ENCODE measurements around the gene RAB28.

RAB28 gene

GRCh38 chr4:13484122-13484748 is at the start of gene RAB28:
TSS of gene RAB28 (minus strand) at chr4:13484340.
- peak; percentile 73 for DNase-seq

GRCh38 chr4:13531625-13531998 is 47.5 kb upstream of the RAB28 start:
- DNase-seq, result no peak

- DNase-seq, result no peak
These were observed 46.9 kb upstream of the RAB28 start for GRCh38 chr4:13530823-13531624.

GRCh38 chr4:13529128-13529919 is 45.2 kb upstream of the RAB28 start:
- no peak for DNase-seq

- DNase-seq, result no peak
These were observed 44.6 kb upstream of the RAB28 start for GRCh38 chr4:13528821-13529127.

GRCh38 chr4:13527981-13528820 is 44.1 kb upstream of the RAB28 start:
- no peak for DNase-seq

- DNase-seq, result no peak
These were observed 43.2 kb upstream of the RAB28 start for GRCh38 chr4:13527192-13527980.

DNA sequence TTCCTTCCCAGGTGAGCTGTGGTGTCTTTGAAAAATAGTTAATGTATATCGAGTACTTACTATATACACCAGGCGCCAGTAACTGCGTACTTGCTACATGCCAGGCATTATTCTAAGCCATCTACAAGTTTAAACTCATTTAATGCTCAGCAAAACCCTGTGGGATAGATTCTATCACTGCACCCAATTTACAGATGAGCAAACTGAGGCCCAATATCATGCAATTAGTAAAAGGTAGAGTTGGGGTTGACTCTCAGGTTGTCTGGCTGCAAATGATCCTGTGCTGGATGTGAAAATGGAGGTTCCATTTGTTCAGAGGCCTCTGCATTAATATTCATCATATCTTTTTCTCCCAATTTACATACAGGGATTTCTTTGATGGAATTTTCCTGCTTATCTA is 42.5 kb upstream of the RAB28 start:
- DNase-seq, result no peak

DNA sequence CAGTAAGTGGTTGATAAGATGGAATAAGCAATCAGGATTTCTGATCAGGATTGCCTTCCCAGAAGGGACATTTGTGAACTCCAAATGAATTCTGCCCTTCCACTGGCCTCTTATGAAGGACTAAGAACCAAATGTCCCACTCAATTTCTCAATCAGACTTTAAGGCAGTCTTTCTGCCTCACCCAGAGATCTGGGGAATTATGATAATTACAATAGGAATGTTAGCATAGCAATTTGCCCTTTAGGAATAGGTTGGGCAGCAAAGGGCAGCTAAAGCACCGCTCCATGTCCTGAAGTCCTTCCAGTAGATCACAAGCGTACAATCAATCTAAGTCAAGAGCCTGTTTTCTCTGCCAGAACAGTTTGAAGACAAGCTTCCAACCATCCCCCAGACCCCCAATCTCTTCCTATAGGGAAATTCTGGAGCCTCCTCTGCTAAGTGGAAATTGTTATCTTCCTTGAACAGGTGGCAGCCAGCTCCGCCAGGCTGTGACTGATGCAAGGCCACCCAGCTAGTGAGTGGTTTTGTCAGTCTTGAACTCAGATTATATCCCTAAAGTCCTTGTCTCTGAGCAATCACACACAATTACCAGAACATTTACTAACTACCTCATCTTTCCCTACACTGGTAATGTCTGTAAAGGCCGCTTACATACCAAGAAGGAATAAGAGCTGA is 41.6 kb upstream of the RAB28 start:
- DNase-seq, result no peak

DNA sequence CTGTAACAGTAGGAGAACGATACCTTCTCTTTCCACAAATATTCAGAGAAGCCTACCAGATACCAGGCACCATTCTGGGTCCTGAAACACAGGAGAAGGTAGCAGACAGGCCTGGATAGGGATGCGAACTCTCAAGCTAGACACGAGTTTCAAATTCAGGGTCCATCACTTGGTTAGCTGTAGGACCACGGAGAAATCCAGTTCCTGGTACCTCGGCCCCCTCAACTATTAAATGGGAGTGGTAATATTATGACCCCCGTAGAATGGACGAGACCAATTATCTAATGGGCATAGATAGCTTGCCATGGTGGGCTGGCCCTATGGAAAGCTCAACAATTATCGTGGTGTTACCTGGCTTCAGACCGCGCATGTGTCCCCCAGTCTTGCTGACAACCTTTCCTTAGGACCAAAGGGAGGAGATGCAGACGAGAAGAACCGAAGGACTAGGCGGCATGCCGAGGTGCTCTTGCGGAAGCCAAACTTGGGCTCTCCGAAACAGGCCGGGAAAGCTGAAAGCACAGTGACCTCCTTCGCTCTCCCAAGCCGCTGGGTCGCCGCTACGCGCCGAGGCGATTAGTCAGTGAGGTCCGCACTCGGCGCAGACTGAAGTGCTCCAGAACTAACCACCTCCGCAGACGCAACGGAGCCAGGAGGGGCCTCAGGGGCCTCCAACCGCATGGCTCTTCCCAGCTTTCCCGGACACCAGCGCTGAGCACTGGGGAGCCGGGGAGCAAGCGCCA is 40.5 kb upstream of the RAB28 start:
- no peak for DNase-seq

DNA sequence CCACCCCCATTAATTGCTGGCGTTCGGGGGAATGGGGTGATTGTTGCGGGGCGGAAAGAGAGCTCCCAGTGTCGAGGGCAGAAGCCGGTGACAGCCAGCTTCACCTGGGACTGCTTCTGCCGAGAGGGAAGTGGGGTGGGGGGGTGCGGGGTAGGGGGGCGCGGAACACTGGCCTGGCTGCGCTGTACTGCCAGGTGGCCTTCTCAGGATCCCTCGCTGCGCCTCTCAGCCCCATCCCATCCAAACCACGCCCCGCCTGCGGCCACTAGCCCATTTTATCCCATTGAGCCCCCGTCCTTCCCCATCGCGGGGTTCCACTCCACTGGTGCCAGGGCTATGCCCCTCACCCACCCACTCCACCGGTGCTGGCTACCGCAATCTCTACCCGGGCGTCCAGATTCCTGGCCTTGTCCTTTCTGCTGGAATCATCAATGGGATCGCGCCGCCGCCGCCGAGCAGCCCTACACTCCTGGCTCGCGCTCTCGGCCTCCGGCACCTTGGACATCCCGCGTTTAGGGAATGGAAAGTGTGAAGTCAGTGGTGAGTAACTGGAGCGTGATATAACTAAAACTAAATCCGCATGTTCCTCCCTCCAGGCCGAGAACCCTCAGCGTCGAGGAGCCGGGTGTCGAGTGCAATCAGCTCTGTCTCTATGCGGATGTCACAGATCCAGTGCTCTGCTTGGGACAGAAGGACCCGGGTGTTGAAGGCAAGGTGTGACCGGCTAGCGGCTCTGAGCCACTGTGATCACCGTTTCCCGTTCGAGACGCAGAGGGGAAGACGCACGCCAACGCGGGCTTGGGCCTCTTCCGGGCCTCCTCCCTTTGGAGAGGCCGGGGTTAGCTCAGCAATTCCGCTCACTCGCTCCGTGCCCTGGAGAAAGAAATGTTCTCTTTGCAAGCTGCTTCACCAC is 39.7 kb upstream of the RAB28 start:
- no peak for DNase-seq

DNA sequence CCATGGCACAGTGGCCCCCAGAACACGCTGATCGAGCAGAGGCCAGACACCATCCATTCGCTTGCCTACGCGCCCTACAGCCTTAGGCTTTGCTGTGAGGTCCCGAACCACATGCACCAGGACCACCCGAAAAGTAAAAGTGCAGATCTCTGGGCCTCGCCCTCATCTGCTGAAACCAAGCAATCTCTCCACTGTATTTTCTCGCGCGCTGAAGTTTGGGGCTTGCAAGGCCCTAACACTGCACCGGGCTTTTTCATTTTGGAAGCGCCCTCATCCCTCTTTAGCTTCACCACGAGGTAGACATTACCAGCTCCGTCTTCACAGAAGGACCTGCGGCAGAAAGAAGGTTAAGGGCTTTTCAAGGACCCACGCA is 39.0 kb upstream of the RAB28 start:
- no peak for DNase-seq

GRCh38 chr4:13522282-13523104 is 38.4 kb upstream of the RAB28 start:
- DNase-seq, result no peak

DNA sequence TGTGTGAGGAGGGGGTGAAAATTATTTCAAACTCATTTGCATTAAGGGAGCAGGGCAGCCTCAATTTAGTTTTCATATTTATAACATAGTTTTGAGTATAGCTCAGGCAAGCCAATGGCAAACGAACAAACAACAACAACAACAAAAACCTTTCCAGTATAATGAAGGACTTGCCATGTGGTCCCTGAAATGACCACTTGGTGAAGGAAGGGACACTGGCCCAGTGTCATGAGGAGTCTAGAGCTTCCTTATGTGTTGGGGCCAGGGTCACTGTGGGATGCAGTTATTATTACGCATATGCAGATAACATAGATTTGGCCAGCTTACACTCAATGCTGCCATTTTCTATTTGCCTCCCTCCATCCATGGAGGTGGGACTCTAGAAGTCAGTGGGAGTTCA is 36.9 kb upstream of the RAB28 start:
- DNase-seq, result no peak

DNA sequence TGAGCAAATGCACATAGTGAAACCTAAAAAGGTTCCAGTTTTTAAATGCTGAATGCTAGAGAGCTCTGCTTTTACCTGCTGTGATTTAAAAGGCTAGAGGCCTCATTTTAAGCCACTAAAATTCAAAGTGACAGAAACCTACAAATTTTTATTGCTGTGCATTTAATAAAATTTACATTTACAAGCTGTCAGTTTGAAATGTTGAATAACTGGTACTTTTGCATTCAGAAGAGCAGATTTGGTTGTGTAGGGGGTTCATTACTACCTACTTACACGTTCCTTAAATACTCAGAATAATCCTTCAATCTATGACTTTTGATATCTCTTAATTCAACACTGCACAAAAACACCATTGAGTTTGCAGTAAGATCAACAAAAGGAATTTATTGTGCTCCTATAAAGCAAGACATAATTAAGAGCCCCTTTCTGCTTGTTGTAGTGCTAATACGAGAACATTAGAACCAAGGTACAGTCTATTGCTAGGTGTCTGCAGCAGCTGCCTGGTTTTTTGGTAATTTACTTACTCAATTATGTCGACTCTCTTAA is 32.2 kb upstream of the RAB28 start:
- DNase-seq, result no peak

- no peak for DNase-seq
These were observed 31.1 kb upstream of the RAB28 start for GRCh38 chr4:13515268-13515667.

DNA sequence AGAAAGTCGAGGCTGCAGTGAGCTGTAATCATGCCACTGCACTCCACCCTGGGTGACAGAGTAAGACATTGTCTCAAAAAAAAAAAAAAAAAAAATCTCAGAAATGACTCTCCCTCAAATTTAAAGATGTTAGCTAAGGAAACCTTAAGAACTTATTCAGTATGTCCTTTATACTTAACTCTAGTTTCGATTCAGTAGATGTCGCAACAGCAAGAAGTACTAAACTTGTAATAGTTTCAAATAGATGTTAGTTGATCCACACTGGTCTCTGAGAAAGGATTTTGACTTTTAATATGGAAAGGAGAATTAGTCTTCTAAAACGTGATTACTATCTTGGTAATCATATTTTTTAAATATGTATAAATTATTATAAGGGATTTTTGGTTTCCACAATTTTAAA is 30.6 kb upstream of the RAB28 start:
- no peak for DNase-seq

DNA sequence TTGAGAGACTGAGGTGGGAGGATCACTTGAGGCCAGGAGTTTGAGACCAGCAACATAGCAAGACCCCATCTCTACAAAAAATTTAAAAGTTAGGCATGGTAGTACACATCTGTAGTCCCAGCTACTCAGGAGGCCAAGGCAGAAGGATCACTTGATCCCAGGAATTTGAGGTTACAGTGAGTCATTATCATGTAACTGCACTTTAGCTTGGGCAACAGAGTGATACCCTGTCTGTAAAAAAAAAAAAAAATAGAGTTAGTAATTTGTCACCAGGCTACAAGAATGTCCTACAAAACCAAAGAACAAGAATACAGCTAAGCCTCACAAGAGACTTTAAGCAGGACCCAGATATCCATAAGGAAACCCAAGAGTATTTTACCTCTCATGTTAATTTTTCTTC is 27.0 kb upstream of the RAB28 start:
- DNase-seq, result no peak

DNA sequence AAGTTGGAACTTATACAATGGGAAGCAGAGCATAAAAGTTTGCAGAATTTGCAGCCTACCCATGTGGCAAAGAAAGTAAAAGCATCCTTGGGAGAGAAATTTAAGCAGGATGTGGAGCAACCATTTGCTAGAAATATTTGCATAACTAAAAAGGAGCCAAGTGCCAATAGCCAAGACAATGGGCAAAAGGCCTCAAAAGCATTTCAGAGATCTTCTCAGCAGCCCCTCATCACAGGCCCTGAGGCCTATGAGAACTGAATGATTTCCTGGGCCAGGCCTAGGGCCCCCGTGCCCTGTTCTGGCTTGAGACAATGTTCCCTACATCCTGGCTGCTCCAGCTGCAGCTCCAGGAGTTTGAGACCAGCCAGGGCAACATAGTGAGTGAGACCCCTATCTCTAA is 25.3 kb upstream of the RAB28 start:
- DNase-seq, result no peak
